Lung (tissue), 12 donors: ENCODE results near the gene RIMKLB. TPM values are rescaled to one million over a fixed set of nuclear protein-coding genes. Genes with fewer than 3 reads are reported as not detected.
A peak's percentile ranks its signal among the peaks of the same experiment; 100 is the strongest.
"Not testable (repeated sequence)": the region's sequence is repeated elsewhere in the genome, so short reads cannot be mapped to it uniquely, and the experiment has no call there.

Experiments
- ATAC-seq: fragments of 200-7000 bp; cut with Tn5 transposase; one replicate; pipeline ENCODE4 v1.9.1; 2020; ENCODE audit warnings: moderate number of reproducible peaks; ENCODE audit not compliant: insufficient read depth, low FRiP score
- DNase-seq, 3 donors: peaks; one replicate each; pipeline ENCODE4 v3.0.0-alpha.2; 2013 to 2017
- H3K27ac ChIP-seq, 2 donors: one replicate each; pipeline ENCODE4 v1.5.1; 2013; ENCODE audit warnings: mild to moderate bottlenecking in 2 of 2, moderate library complexity in 2 of 2, control low read depth in 1 of 2, inconsistent platforms in 1 of 2, low read depth in 1 of 2, low read length in 1 of 2
- H3K27me3 ChIP-seq, 3 donors: one replicate each; pipeline ENCODE4 v1.5.1; 2013; ENCODE audit warnings: low read length in 2 of 3; ENCODE audit not compliant: control insufficient read depth in 3 of 3, insufficient read depth in 3 of 3
- H3K36me3 ChIP-seq, 4 donors: one replicate each; pipeline ENCODE4 v1.5.1; 2013; ENCODE audit warnings: low read length in 4 of 4, mild to moderate bottlenecking in 1 of 4, moderate library complexity in 1 of 4; ENCODE audit not compliant: control insufficient read depth in 4 of 4, insufficient read depth in 4 of 4
- H3K4me1 ChIP-seq, 5 donors: one replicate each; pipeline ENCODE4 v1.5.1; 2013; ENCODE audit warnings: low read length in 5 of 5, mild to moderate bottlenecking in 2 of 5, moderate library complexity in 1 of 5; ENCODE audit not compliant: control insufficient read depth in 5 of 5, insufficient read depth in 5 of 5
- H3K4me3 ChIP-seq: one replicate; pipeline ENCODE4 v1.5.1; 2013; ENCODE audit warnings: mild to moderate bottlenecking, control low read depth, moderate library complexity
- H3K9ac ChIP-seq, 2 donors: one replicate each; pipeline ENCODE4 v1.5.1; 2013; ENCODE audit warnings: low read length in 2 of 2, control low read depth in 1 of 2; ENCODE audit not compliant: insufficient read depth in 1 of 2
- H3K9me3 ChIP-seq, 4 donors: one replicate each; pipeline ENCODE4 v1.5.1; 2013; ENCODE audit warnings: low read length in 3 of 4, mild to moderate bottlenecking in 1 of 4, moderate library complexity in 1 of 4; ENCODE audit not compliant: control insufficient read depth in 4 of 4, insufficient read depth in 3 of 4
- WGBS, 2 donors: extraction: QIAGEN DNeasy Blood & Tissue Kit; methylation state at CpG; one replicate each; pipeline ENCODE4 v1.1.7; 2013; 5-methylcytosine and 5-hydroxymethylcytosine counted together
- polyA plus RNA-seq, 2 donors: library from polyadenylated mRNA; stranded (reverse); fragments of 200-250 nt; gene quantifications; one replicate each; pipeline ENCODE4 v1.2.1, GENCODE V29; 2013
- total RNA-seq, 2 donors: library from RNA; depleted of rRNA in 1 of 2; stranded (reverse); fragments of >200 nt in 1 of 2; gene quantifications; one replicate each; pipeline ENCODE4 v1.2.1, GENCODE V29; 2014 to 2021
- TF ChIP-seq, protein P1 (sequence below): IDR thresholded peaks from 2 replicates; pipeline ENCODE4 v1.5.1; 2012; ENCODE audit warnings: mild to moderate bottlenecking; ENCODE audit errors: control extremely low read depth, extremely low read depth
- donor health status: control.
- donor health status: control.
- donor health status: Bipolar disorder and iron deficiency.
- donor health status: healthy.
- donor health status: DM: yes; HTN: yes; CAD: no.

Gene RIMKLB
- total and polyA plus RNA-seq, 4 donors: 19.9 to 95.1 (median 35.7) TPM

DNA sequence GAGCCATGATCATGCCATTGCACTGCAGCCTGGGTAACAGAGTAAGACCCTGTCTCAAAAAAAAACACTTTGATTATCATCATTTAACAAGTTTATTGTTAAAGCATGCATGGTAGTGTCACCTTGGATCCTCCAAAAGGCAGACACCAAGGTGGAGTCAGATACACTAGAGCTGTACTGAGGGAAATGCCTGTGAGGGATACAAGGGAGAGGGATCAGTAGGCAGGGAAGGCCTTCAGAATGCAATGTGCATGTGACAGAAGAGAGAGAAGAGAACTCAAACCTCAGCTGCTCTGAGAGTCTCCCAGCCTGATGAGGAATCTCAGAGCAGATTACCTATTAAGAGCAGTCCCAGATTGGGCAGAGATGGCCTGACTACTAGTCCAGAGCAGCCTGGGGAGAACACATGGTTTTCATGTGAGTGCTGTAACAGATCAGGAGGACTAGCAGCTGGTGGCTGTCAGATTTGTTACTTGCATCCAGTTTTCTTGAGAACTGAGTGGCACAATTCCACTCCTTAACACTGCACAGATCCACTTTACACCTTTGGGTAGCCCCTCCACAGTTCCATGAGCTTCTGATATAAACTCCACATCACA, 86.6 kb downstream of the RIMKLB start:
- Histone ChIP-seq H3K36me3 (peaks cover 0 to 6% (median 1%) of the 10 kb centered on the region in 4 donors), H3K9ac (no peak overlapping the region), H3K27me3 (no peaks in the 10 kb centered on the region), H3K4me1 (peaks cover 0 to 24% (median 4%) of the 10 kb centered on the region in 5 donors), H3K4me3 (no peak overlapping the region), H3K9me3 (no peaks in the 10 kb centered on the region), H3K27ac (no peak overlapping the region)
- ATAC-seq: no peak
- peak in 2 of 3 donors; percentile 50 to 59 for DNase-seq
- TF ChIP-seq, protein P1, sequence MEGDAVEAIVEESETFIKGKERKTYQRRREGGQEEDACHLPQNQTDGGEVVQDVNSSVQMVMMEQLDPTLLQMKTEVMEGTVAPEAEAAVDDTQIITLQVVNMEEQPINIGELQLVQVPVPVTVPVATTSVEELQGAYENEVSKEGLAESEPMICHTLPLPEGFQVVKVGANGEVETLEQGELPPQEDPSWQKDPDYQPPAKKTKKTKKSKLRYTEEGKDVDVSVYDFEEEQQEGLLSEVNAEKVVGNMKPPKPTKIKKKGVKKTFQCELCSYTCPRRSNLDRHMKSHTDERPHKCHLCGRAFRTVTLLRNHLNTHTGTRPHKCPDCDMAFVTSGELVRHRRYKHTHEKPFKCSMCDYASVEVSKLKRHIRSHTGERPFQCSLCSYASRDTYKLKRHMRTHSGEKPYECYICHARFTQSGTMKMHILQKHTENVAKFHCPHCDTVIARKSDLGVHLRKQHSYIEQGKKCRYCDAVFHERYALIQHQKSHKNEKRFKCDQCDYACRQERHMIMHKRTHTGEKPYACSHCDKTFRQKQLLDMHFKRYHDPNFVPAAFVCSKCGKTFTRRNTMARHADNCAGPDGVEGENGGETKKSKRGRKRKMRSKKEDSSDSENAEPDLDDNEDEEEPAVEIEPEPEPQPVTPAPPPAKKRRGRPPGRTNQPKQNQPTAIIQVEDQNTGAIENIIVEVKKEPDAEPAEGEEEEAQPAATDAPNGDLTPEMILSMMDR: no peak

DNA sequence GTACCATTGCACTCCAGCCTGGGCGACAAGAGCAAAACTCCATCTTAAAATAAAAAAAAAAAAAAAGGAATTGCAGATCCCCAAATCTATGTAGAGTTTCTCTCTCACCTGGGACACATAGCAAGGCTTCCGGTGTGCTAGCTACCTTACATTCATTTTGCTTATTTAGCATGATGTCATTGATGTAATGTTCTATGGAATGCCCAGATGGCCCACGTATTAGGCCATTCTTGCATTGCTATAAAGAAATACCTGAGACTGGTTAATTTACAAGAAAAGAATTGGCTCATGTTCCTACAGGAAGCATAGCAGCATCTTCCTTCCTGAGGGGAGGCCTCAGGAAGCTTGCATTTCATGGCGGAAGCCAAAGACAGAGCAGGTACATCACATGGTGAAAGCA, 87.7 kb downstream of the RIMKLB start:
- DNase-seq: no peak
- TF ChIP-seq, protein P1: no peak
- Histone ChIP-seq H3K36me3 (peaks cover 0 to 6% (median 1%) of the 10 kb centered on the region in 4 donors), H3K4me3 (no peak overlapping the region), H3K9me3 (no peaks in the 10 kb centered on the region), H3K9ac (no peak overlapping the region), H3K27me3 (no peaks in the 10 kb centered on the region), H3K27ac (no peak overlapping the region), H3K4me1 (peaks cover 0 to 15% (median 4%) of the 10 kb centered on the region in 5 donors)
- no peak for ATAC-seq
- 68 to 84% methylated on average over 4 of the region's 4 CpGs for WGBS, 2 donors

DNA sequence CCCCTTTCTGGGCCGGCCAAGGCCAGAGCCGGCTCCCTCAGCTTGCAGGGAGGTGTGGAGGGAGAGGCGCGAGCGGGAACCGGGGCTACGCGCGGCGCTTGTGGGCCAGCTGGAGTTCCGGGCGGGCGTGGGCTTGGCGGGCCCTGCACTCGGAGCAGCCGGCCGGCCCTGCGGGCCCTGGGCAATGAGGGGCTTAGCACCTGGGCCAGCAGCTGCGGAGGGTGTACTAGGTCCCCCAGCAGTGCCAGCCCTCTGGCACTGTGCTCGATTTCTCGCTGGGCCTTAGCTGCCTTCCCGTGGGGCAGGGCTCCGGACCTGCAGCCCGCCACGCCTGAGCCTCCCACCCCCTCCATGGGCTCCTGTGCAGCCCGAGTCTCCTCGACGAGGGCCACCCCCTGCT, 89.4 kb downstream of the RIMKLB start:
- not testable (repeated sequence) for H3K27me3 ChIP-seq, H3K9ac ChIP-seq, DNase-seq, H3K4me3 ChIP-seq, H3K4me1 ChIP-seq, H3K9me3 ChIP-seq, H3K36me3 ChIP-seq, H3K27ac ChIP-seq, ATAC-seq
- 98% methylated on average over 25 to 28 of the region's 28 CpGs for WGBS, 2 donors

DNA sequence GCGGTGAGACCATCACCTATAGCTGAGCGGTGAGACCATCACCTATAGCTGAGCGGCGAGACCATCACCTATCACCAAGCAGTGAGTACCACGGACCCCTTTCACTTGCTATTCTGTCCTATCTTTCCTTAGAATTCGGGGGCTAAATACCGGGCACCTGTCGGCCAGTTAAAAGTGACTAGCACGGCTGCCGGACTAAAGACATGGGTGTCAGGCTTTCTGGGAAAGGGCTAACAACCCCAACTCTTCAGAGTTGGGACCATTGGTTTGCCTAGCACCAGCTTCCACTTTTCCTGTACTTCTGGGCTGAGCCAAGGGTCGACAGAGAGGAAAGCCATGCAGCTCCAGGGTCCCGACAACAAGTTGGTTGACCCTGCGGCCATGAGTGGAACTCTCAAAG, 90.9 kb downstream of the RIMKLB start:
- H3K9me3 ChIP-seq, H3K4me3 ChIP-seq, H3K4me1 ChIP-seq, H3K9ac ChIP-seq, H3K36me3 ChIP-seq, DNase-seq, H3K27ac ChIP-seq, H3K27me3 ChIP-seq, ATAC-seq: not testable (repeated sequence)
- 74 to 76% methylated on average over 13 of the region's 13 CpGs for WGBS, 2 donors

DNA sequence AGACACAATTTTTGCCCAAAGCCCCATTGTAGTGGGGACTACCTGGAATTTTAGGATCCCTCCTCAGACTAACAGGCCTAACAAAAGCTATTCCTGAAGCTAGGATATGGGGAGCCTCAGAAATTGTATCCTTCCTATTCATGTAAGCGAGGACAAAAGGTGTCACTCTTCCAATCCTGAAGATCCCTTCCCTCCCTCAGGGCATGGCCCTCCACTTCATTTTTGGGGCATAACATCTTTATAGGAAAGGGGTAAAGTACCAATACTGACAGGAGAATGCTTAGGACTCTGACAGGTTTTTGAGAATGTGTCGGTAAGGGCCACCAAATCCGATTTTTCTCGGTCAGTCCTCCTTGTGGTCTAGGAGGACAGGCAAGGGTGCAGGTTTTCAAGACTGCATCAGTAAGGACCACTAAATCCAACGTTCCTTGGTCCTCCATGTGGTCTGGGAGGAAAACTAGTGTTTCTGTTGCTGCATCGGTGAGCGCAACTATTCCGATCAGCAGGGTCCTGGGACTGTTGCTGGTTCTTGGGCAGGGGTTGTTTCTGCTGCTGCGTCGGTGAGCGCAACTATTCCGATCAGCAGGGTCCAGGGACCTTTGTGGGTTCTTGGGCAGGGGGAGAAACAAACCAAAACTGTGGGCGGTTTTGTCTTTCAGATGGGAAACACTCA, 91.7 kb downstream of the RIMKLB start:
- H3K9ac ChIP-seq, DNase-seq, H3K9me3 ChIP-seq, H3K4me1 ChIP-seq, H3K27me3 ChIP-seq, H3K27ac ChIP-seq, ATAC-seq, H3K36me3 ChIP-seq, H3K4me3 ChIP-seq: not testable (repeated sequence)
- WGBS, 2 donors: 82 to 90% methylated on average over 13 of the region's 13 CpGs

DNA sequence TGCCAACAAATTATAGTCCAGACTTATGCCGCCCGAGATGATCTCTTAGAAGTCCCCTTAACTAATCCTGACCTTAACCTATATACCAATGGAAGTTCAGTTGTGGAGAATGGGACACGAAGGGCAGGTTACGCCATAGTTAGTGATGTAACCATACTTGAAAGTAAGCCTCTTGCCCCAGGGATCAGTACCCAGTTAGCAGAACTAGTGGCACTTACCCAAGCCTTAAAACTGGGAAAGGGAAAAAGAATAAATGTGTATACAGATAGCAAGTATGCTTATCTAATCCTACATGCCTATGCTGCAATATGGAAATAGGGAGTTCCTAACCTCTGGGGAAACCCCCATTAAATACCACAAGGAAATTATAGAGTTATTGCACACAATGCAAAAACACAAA, 95.4 kb downstream of the RIMKLB start:
- H3K9me3 ChIP-seq, DNase-seq, ATAC-seq, H3K27me3 ChIP-seq, H3K36me3 ChIP-seq, H3K27ac ChIP-seq, H3K9ac ChIP-seq, H3K4me3 ChIP-seq, H3K4me1 ChIP-seq: not testable (repeated sequence)
- 46 to 62% methylated on average over 2 to 4 of the region's 4 CpGs for WGBS, 2 donors

DNA sequence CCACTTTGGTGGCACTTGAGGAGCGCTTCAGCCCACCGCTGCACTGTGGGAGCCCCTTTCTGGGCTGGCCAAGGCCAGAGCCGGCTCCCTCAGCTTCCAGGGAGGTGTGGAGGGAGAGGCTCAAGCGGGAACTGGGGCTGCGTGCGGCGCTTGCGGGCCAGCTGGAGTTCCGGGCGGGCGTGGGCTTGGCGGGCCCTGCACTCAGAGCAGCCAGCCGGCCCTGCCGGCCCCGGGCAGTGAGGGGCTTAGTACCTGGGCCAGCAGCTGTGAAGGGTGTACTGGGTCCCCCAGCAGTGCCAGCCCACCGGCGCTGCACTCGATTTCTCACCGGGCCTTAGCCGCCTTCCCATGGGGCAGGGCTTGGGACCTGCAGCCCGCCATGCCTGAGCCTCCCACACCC, 96.8 kb downstream of the RIMKLB start:
- ATAC-seq, H3K27ac ChIP-seq, H3K4me1 ChIP-seq, H3K9me3 ChIP-seq, H3K27me3 ChIP-seq, DNase-seq, H3K36me3 ChIP-seq, H3K9ac ChIP-seq, H3K4me3 ChIP-seq: not testable (repeated sequence)
- 97 to 98% methylated on average over 15 to 21 of the region's 21 CpGs for WGBS, 2 donors
